ENCODE data around the gene PKN2. TPM values are rescaled to one million over a fixed set of nuclear protein-coding genes. Genes with fewer than 3 reads are reported as not detected.

PKN2 gene
- total and polyA plus RNA-seq, 2 of the 8 experiments (the other 6 are each of a cell fraction or from before 2014, with no cell fraction given) = 7.8 to 32.0 TPM

GRCh38 chr1:88698764-88699163 is 14.7 kb downstream of the PKN2 start:
- Histone ChIP-seq H3K14ac (ENCODE audit: insufficient read length) (no peak overlapping the region), H3K23ac (ENCODE audit: insufficient read length) (no peak overlapping the region), H3K4me2 (ENCODE audit: insufficient read depth in 1 of 2, low read depth in 2 of 2, low read length in 2 of 2) (no peak overlapping the region), H3K27ac (ENCODE audit: low read depth, low read length) (no peak overlapping the region), H3K23me2 (ENCODE audit: low read depth, low read length) (no peaks in the 10 kb centered on the region), H4K91ac (replicated peaks; ENCODE audit: insufficient read length, low read length) (no peak overlapping the region), H4K8ac (ENCODE audit: extremely low read depth, insufficient read depth, low read length) (no peak overlapping the region), H2BK5ac (ENCODE audit: low read depth, low read length) (no peak overlapping the region), H2BK20ac (ENCODE audit: low read length) (no peak overlapping the region), H4K20me1 (replicated peaks in 1 of 2; ENCODE audit: control insufficient read depth in 1 of 2, insufficient read depth in 2 of 2, low read length in 2 of 2) (peaks cover 2 to 6% of the 10 kb centered on the region in 2 experiments), H2BK120ac (replicated peaks; ENCODE audit: low read depth, low read length) (no peak overlapping the region), H3K79me2 (ENCODE audit: control insufficient read depth in 1 of 2, insufficient read depth in 2 of 2, low read length in 2 of 2) (peaks cover 0 to 92% of the 10 kb centered on the region in 2 experiments; a peak in 3 of 4 replicates), H3K4me3 (ENCODE audit: extremely low read depth in 1 of 4, insufficient read depth in 2 of 4, low read depth in 3 of 4, low read length in 4 of 4) (no peak overlapping the region), H2BK12ac (ENCODE audit: low read depth, low read length) (no peak overlapping the region), H3K9me3 (ENCODE audit: insufficient read depth in 2 of 2, low read depth in 1 of 2, low read length in 1 of 2) (no peaks in the 10 kb centered on the region), H4K5ac (ENCODE audit: insufficient read length, low read depth, low read length) (no peak overlapping the region), H3K36me3 (ENCODE audit: control insufficient read depth in 2 of 4, insufficient read depth in 4 of 4, low read length in 3 of 4) (peaks cover 0 to 2% (median 0%) of the 10 kb centered on the region in 4 experiments; a peak in 1 of 8 replicates), H3K18ac (ENCODE audit: extremely low read depth, low read length) (no peak overlapping the region), H3K9ac (replicated peaks in 1 of 4; ENCODE audit: extremely low read depth in 1 of 4, low read depth in 3 of 4, low read length in 3 of 4) (no peak overlapping the region), H2BK15ac (ENCODE audit: low read length) (no peak overlapping the region), H2AFZ (ENCODE audit: low read length) (no peak overlapping the region), H3K56ac (replicated peaks; ENCODE audit: insufficient read length, low read depth, low read length) (no peak overlapping the region), H3K27me3 (replicated peaks in 1 of 4; ENCODE audit: control insufficient read depth in 3 of 4, extremely low read depth in 1 of 4, insufficient read depth in 3 of 4, low read length in 3 of 4) (no peaks in the 10 kb centered on the region), H3K79me1 (ENCODE audit: low read depth, low read length) (no peaks in the 10 kb centered on the region), H2AK5ac (ENCODE audit: low read depth, low read length) (no peak overlapping the region), H3K4ac (replicated peaks; ENCODE audit: insufficient read length, low read depth, low read length) (no peak overlapping the region), H3K4me1 (replicated peaks in 1 of 4; ENCODE audit: control insufficient read depth in 3 of 4, insufficient read depth in 4 of 4, low read length in 3 of 4) (peaks cover 0 to 5% (median 0%) of the 10 kb centered on the region in 4 experiments; a peak in 1 of 7 replicates)
- no peak for DNase-seq (ENCODE audit: low read depth in 1 of 2, low spot score in 2 of 2)
- CTCF ChIA-PET (ENCODE audit: partially characterized antibody) = no interaction called here
- POLR2A ChIA-PET (ENCODE audit: partially characterized antibody) = no interaction called here
- 89% methylated on average over 2 of the region's 2 CpGs; no CpG with 5 or more reads in 1 of the 2 experiments for WGBS, 2 experiments (ENCODE audit: extremely low coverage in 1 of 2, insufficient coverage in 1 of 2, insufficient read length in 1 of 2, insufficient replicate concordance in 2 of 2, low coverage in 1 of 2, low lambda C conversion rate in 2 of 2, missing lambda C conversion rate in 1 of 2)
- no peak for FAIRE-seq
- TF ChIP-seq ATF3 (IDR thresholded peaks at IDR 0.05; ENCODE audit: insufficient read depth, low read depth, low read length) (no peak), NRF1 (IDR thresholded peaks at IDR 0.05; ENCODE audit: low read depth, low read length) (no peak), RBBP5 (IDR thresholded peaks at IDR 0.05; ENCODE audit: borderline replicate concordance, low read depth, low read length) (no peak), SP4 (IDR thresholded peaks at IDR 0.05; ENCODE audit: low read length) (no peak), RXRA (IDR thresholded peaks at IDR 0.05; ENCODE audit: insufficient read depth, low read depth, low read length) (no peak), TEAD4 (IDR thresholded peaks at IDR 0.05; ENCODE audit: low read depth, low read length) (no peak), CTCF (IDR thresholded peaks at IDR 0.05; ENCODE audit: control extremely low read depth in 1 of 3, insufficient read depth in 1 of 3, low read depth in 1 of 3, low read length in 3 of 3) (no peak), SIN3A (conservative IDR thresholded peaks at IDR 0.05 in 1 of 2, IDR thresholded peaks at IDR 0.05 in 1 of 2; ENCODE audit: low read depth in 1 of 2, low read length in 2 of 2) (no peak), KDM1A (IDR thresholded peaks at IDR 0.05; ENCODE audit: borderline replicate concordance, low read length) (no peak), SRF (IDR thresholded peaks at IDR 0.05; ENCODE audit: low read depth, low read length) (no peak), FOSL1 (IDR thresholded peaks at IDR 0.05; ENCODE audit: insufficient read depth, low read depth, low read length) (no peak)

Data from H1 (cell line).